HG02870 (cell line): ENCODE results near the gene TAS2R31.

ENCODE experiments used
- ATAC-seq: cut with Tn5 transposase; IDR thresholded peaks from one replicate; pipeline ENCODE4 v1.9.1; 2021; ENCODE audit warnings: mild to moderate bottlenecking, moderate library complexity; ENCODE audit not compliant: unreplicated experiment

TAS2R31 gene

DNA sequence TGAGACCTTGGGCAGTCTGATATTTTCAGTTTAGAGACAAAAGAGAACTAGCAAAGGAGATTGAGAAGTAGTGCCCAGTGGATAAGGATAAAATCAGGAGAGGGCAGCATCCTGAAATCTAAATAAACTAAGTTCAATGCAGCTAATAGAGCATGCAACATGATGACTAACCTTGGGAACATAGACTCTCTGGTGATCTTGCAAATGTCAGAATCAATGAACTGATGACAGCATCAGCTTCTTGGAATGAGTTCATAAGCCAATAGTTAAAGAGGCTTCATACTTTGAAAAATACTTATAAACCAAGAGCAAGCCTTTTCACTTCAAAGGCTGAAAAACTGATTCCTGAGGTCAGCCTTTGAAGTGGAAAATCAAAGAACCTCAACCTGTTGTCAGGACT lies 17.0 kb downstream of the TAS2R31 start:
- ATAC-seq: no peak

DNA sequence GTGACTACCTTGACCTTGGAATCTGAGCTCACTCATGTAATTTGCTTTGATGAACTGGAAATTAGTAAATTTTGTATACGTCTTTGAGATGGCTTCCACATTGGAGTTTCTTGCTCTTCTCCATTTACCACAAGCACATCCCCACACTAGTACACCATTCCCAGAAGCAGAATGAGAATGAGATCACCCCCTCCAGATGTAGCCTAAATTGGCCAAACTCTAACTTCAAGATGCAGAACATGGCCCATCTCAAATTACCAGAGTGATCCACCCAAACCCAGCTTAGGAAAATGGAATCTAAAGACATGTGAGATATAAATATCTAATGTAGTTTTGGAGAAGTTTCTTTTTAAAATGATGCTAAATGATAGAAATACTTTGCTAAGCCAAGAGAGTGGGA lies 23.6 kb downstream of the TAS2R31 start:
- no peak for ATAC-seq

DNA sequence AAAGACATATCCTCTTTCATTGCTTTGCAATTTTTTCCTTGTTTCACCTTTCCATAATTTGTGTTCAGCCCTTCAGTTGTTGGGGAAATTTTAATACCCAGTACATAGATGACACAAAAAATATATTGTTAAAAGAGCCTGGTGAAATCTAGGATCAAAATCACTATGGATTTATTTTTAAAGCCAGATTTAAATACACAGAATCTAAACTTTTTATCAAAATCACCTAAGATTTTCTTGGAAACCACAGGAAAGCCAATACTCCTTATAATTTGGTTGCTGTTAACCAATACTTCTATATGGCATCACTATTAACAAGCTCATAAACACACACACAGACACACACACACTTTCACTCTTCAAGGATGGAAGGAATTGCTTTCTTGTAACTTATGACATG lies 33.0 kb downstream of the TAS2R31 start, which contains the start of gene TAS2R20:
TAS2R20 (minus strand) TSS at position 101 of the 400 bp plus-strand sequence. CDS start 429 bp downstream, outside the sequence.
- no peak for ATAC-seq

DNA sequence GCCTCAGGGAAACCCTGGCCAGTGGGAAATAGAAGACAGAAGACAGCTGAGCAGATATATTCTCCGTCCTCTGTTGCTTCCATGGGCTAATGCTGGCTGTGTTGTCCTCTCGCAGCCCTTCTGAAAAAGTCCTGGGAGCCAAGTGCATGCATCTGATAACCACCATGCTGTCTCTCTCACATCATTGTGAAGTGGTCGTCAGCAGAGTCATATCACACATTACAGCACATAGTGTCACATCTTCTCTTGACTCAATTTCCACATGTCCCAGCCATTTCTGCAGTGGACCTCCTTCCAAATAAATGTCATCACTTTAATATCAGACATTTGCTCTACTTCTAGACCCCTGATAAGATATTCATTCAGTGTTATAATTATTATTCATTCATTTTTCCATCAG lies 36.9 kb downstream of the TAS2R31 start:
- no peak for ATAC-seq

DNA sequence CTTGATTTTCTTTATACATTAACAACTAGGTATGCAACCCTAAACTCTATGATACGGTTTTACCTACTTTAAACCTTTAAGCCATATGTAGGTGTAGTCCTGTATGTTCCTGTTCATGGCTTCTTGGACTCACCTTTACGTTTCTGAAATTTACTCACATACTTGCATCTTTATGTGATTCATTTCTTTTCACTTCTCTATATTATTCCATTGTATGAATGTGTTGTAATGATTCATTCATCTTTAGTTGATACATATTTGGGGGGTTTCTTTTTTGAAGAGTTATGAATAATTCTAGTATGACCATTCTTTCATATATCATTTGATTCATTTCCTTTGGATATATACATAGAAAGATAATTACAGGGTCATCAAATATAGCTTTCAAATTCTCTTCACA lies 42.1 kb downstream of the TAS2R31 start:
- no peak for ATAC-seq

DNA sequence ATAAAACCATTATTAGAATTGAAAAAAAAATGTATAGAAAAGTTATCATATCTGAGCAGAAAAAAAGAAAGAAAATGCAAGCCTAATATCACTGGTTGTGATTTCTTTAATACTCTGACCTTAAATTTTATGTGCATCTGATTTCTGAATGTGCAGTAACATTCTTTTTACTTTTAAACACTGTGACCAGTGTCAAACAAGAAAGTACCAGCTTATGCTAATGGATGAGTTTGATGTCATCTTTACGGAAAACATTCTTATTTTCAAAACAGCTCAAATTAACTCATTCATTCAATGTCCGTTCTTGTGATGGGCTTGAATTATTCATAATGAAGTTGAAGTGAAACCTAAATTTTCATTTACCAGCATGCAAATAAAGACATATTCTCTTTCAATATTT lies 44.4 kb downstream of the TAS2R31 start, which contains the start of gene TAS2R50:
TAS2R50 (minus strand) TSS at position 101 of the 400 bp plus-strand sequence; CDS start at position 49, 52 bp downstream.
- no peak for ATAC-seq

DNA sequence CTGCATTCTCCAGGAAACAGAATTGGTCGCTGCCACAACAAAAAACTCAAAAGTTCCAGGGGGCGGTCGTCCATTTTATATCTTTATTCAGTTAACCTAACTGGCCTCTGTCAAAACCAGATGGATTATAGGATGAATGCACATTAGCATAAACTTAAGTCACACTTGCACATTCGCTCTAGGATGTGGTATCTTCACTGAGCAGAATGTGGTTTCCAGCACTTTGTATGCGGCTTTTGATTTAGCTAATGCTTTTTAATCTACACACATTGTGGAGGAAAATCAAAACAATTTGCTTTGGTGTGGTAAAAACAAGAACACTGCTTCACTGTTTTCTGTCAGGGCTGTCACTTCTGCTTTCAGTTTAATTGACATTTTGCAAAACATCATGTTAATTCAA lies 49.0 kb downstream of the TAS2R31 start:
- ATAC-seq: no peak
